GM23248 (cell line): ENCODE data around the gene OPHN1.

Experiments
- EZH2 ChIP-seq: fragments of 200-600 bp; sonication (generic); IDR thresholded peaks from 2 replicates; pipeline ENCODE4 v1.6.1; 2018; ENCODE audit warnings: antibody characterized with exemption, mild to moderate bottlenecking; ENCODE audit not compliant: insufficient read depth, poor library complexity, severe bottlenecking
- EZH2phosphoT487 ChIP-seq: fragments of 200-600 bp; sonication (generic); IDR thresholded peaks from 2 replicates; pipeline ENCODE4 v1.6.1; 2018; ENCODE audit warnings: antibody characterized with exemption, moderate library complexity, mild to moderate bottlenecking, low read depth; ENCODE audit not compliant: insufficient read depth

DNA sequence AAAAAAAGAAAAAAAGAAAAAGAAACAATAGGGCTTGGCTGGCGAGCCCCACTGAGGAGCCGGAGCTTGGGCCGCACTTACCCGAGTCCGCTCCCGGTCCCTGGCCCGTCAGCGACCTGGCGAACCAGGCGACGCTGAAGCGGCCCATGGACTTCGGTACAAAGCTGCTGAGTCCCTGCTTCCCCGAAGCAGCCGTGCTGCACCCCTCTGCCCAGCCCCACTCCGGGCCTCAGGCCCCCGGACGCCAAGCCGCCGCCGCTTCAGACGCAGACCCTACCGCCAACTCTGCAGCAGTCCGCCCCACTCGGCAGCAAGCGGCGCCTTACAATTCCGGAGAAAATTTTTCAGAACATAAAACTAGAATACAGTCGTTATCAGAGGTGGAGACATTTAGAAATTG is 300.5 kb downstream of the OPHN1 start:
- TF ChIP-seq EZH2 (no peak), EZH2phosphoT487 (no peak)
